PFSK-1 (cell line): Measurements from ENCODE around the gene CHPT1.

Source experiments
- POLR2AphosphoS5 ChIP-seq: IDR thresholded peaks from 2 replicates; pipeline ENCODE4 v1.6.1; 2012; ENCODE audit warnings: low read depth, mild to moderate bottlenecking, control low read depth, low read length, moderate library complexity
- SIN3A ChIP-seq: IDR thresholded peaks from 2 replicates; pipeline ENCODE4 v1.6.1; 2012; ENCODE audit warnings: mild to moderate bottlenecking, low read length, moderate library complexity, borderline replicate concordance; ENCODE audit not compliant: insufficient read depth

GRCh38 chr12:101732318-101732717, 34.9 kb downstream of the CHPT1 start:
- no peak for TF ChIP-seq SIN3A
- no peak for TF ChIP-seq POLR2AphosphoS5
